ENCODE results near the gene HPSE2. TPM values are rescaled to one million over a fixed set of nuclear protein-coding genes. Genes with fewer than 3 reads are reported as not detected.
A peak's percentile ranks its signal among the peaks of the same experiment; 100 is the strongest.

HPSE2 gene
- total and polyA plus RNA-seq, 2 experiments from 2014 or later = 0.10 to 0.24 TPM

DNA sequence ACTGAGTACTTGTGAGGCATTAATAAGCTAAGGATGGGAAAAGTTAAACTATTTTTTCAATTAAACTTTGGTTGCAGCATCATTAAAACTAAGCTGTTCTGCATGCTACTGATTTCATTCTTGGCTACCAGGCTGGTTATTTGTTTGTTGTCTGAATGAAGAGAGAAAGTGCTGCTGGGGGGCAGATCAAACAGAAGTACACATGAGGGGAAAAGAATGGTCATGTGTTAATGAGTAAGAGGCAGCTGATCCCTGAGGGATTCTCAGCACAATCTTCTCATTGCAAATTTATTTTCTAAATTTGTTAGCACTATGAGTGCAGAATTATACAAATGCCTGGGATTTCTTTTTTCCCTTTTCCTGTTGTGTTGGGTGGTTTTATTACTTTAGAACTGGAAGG, 575.7 kb downstream of the HPSE2 start (continued):
- TF ChIP-seq, protein P1, sequence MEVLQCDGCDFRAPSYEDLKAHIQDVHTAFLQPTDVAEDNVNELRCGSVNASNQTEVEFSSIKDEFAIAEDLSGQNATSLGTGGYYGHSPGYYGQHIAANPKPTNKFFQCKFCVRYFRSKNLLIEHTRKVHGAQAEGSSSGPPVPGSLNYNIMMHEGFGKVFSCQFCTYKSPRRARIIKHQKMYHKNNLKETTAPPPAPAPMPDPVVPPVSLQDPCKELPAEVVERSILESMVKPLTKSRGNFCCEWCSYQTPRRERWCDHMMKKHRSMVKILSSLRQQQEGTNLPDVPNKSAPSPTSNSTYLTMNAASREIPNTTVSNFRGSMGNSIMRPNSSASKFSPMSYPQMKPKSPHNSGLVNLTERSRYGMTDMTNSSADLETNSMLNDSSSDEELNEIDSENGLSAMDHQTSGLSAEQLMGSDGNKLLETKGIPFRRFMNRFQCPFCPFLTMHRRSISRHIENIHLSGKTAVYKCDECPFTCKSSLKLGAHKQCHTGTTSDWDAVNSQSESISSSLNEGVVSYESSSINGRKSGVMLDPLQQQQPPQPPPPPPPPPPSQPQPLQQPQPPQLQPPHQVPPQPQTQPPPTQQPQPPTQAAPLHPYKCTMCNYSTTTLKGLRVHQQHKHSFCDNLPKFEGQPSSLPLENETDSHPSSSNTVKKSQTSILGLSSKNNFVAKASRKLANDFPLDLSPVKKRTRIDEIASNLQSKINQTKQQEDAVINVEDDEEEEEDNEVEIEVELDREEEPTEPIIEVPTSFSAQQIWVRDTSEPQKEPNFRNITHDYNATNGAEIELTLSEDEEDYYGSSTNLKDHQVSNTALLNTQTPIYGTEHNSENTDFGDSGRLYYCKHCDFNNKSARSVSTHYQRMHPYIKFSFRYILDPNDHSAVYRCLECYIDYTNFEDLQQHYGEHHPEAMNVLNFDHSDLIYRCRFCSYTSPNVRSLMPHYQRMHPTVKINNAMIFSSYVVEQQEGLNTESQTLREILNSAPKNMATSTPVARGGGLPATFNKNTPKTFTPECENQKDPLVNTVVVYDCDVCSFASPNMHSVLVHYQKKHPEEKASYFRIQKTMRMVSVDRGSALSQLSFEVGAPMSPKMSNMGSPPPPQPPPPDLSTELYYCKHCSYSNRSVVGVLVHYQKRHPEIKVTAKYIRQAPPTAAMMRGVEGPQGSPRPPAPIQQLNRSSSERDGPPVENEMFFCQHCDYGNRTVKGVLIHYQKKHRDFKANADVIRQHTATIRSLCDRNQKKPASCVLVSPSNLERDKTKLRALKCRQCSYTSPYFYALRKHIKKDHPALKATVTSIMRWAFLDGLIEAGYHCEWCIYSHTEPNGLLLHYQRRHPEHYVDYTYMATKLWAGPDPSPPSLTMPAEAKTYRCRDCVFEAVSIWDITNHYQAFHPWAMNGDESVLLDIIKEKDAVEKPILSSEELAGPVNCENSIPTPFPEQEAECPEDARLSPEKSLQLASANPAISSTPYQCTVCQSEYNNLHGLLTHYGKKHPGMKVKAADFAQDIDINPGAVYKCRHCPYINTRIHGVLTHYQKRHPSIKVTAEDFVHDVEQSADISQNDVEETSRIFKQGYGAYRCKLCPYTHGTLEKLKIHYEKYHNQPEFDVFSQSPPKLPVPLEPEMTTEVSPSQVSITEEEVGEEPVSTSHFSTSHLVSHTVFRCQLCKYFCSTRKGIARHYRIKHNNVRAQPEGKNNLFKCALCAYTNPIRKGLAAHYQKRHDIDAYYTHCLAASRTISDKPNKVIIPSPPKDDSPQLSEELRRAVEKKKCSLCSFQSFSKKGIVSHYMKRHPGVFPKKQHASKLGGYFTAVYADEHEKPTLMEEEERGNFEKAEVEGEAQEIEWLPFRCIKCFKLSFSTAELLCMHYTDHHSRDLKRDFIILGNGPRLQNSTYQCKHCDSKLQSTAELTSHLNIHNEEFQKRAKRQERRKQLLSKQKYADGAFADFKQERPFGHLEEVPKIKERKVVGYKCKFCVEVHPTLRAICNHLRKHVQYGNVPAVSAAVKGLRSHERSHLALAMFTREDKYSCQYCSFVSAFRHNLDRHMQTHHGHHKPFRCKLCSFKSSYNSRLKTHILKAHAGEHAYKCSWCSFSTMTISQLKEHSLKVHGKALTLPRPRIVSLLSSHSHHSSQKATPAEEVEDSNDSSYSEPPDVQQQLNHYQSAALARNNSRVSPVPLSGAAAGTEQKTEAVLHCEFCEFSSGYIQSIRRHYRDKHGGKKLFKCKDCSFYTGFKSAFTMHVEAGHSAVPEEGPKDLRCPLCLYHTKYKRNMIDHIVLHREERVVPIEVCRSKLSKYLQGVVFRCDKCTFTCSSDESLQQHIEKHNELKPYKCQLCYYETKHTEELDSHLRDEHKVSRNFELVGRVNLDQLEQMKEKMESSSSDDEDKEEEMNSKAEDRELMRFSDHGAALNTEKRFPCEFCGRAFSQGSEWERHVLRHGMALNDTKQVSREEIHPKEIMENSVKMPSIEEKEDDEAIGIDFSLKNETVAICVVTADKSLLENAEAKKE (CRISPR knock-in tag; IDR thresholded peaks at IDR 0.05) = no peak
- TF ChIP-seq NANOG (IDR thresholded peaks at IDR 0.05; ENCODE audit: borderline replicate concordance) (no peak), STAT1 (IDR thresholded peaks at IDR 0.05; ENCODE audit: unreplicated experiment) (no peak)
- TF ChIP-seq, protein P2, sequence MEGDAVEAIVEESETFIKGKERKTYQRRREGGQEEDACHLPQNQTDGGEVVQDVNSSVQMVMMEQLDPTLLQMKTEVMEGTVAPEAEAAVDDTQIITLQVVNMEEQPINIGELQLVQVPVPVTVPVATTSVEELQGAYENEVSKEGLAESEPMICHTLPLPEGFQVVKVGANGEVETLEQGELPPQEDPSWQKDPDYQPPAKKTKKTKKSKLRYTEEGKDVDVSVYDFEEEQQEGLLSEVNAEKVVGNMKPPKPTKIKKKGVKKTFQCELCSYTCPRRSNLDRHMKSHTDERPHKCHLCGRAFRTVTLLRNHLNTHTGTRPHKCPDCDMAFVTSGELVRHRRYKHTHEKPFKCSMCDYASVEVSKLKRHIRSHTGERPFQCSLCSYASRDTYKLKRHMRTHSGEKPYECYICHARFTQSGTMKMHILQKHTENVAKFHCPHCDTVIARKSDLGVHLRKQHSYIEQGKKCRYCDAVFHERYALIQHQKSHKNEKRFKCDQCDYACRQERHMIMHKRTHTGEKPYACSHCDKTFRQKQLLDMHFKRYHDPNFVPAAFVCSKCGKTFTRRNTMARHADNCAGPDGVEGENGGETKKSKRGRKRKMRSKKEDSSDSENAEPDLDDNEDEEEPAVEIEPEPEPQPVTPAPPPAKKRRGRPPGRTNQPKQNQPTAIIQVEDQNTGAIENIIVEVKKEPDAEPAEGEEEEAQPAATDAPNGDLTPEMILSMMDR (conservative IDR thresholded peaks at IDR 0.05; ENCODE audit: low read depth in 2 of 2) = no peak

DNA sequence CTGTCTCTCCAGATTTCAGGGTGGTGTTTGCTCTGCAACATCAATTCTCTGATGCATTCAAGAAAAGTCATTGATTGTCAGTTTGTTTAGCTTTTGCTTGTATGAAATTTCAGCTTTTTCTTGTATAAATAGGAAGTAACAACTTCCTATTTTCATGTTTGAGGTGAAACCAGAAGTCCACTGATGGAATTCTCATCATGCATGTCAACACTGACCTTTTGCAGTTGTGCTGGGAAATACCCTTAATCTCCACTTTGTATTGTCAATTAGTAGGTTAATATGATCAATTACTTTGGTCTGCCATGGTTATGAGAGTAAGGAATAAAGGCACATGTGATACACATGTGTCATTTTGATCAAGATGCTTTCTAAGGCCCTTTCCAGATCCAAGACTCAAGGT, 580.2 kb downstream of the HPSE2 start:
- no peaks in the 10 kb centered on the region for H3F3A ChIP-seq (replicated peaks; ENCODE audit: low read depth)
- no peak overlapping the region for H3K27ac ChIP-seq (ENCODE audit: low read depth)
- H3K4me3 Mint-ChIP-seq = no peak overlapping the region
- no peaks in the 10 kb centered on the region for H3K4me1 ChIP-seq (ENCODE audit: insufficient read depth)
- ATAC-seq = no peak
- no peak overlapping the region for H3K27ac Mint-ChIP-seq
- no peak overlapping the region for H3K4me3 ChIP-seq
- no peak overlapping the region for H3K4me2 ChIP-seq
- H3K27me3 ChIP-seq (ENCODE audit: insufficient read depth) = no peaks in the 10 kb centered on the region
- no peaks in the 10 kb centered on the region; the same call in 2 of the 3 replicates for H3K36me3 Mint-ChIP-seq (ENCODE audit: low read depth)
- no peaks in the 10 kb centered on the region for H3K79me2 ChIP-seq (replicated peaks; ENCODE audit: insufficient read depth)
- no peak for DNase-seq (ENCODE audit: low spot score)
- H3K9me2 ChIP-seq (ENCODE audit: insufficient read depth) = peaks cover 3% of the 10 kb centered on the region; the same call in 1 of the 2 replicates
- H3K36me3 ChIP-seq (ENCODE audit: insufficient read depth) = no peaks in the 10 kb centered on the region
- no peaks in the 10 kb centered on the region for H3K9me3 Mint-ChIP-seq
- H4K20me1 ChIP-seq (replicated peaks; ENCODE audit: insufficient read depth) = no peaks in the 10 kb centered on the region
- H3K4me1 Mint-ChIP-seq = peaks cover 10% of the 10 kb centered on the region; the same call in 2 of the 3 replicates
- peak overlapping the region; percentile 67; the same call in 1 of the 2 replicates for H2AFZ ChIP-seq
- H3K27me3 Mint-ChIP-seq (ENCODE audit: insufficient read depth, low read depth, poor library complexity) = no peaks in the 10 kb centered on the region
- TF ChIP-seq ZNF331 (CRISPR knock-in tag; IDR thresholded peaks at IDR 0.05; ENCODE audit: low read depth) (no peak), POLR2AphosphoS5 (IDR thresholded peaks at IDR 0.05; ENCODE audit: low read depth) (no peak)
- TF ChIP-seq, protein P1 (CRISPR knock-in tag; IDR thresholded peaks at IDR 0.05) = no peak
- TF ChIP-seq, protein P3, sequence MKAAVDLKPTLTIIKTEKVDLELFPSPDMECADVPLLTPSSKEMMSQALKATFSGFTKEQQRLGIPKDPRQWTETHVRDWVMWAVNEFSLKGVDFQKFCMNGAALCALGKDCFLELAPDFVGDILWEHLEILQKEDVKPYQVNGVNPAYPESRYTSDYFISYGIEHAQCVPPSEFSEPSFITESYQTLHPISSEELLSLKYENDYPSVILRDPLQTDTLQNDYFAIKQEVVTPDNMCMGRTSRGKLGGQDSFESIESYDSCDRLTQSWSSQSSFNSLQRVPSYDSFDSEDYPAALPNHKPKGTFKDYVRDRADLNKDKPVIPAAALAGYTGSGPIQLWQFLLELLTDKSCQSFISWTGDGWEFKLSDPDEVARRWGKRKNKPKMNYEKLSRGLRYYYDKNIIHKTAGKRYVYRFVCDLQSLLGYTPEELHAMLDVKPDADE (IDR thresholded peaks at IDR 0.05) = no peak

All from GM23338 (cell line).